Fibroblast of skin of back (primary cell): ENCODE data around the gene GDF10. TPM values are rescaled to one million over a fixed set of nuclear protein-coding genes. Genes with fewer than 3 reads are reported as not detected.

ENCODE experiments used
- DNase-seq: peaks from one replicate; pipeline ENCODE4 v3.0.0-alpha.2; 2013
- polyA plus RNA-seq, 2 experiments: library from polyadenylated mRNA; unstranded; fragments of 120-200 nt; gene quantifications; one replicate each; pipeline ENCODE4 v1.2.1, GENCODE V29; 2013; ENCODE audit not compliant: insufficient read length in 2 of 2

Gene GDF10, protein sequence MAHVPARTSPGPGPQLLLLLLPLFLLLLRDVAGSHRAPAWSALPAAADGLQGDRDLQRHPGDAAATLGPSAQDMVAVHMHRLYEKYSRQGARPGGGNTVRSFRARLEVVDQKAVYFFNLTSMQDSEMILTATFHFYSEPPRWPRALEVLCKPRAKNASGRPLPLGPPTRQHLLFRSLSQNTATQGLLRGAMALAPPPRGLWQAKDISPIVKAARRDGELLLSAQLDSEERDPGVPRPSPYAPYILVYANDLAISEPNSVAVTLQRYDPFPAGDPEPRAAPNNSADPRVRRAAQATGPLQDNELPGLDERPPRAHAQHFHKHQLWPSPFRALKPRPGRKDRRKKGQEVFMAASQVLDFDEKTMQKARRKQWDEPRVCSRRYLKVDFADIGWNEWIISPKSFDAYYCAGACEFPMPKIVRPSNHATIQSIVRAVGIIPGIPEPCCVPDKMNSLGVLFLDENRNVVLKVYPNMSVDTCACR
- polyA plus RNA-seq (2013, experiment 1 of 2; ENCODE audit: insufficient read length), result not detected
- polyA plus RNA-seq (2013, experiment 2 of 2; ENCODE audit: insufficient read length), result not detected

DNA sequence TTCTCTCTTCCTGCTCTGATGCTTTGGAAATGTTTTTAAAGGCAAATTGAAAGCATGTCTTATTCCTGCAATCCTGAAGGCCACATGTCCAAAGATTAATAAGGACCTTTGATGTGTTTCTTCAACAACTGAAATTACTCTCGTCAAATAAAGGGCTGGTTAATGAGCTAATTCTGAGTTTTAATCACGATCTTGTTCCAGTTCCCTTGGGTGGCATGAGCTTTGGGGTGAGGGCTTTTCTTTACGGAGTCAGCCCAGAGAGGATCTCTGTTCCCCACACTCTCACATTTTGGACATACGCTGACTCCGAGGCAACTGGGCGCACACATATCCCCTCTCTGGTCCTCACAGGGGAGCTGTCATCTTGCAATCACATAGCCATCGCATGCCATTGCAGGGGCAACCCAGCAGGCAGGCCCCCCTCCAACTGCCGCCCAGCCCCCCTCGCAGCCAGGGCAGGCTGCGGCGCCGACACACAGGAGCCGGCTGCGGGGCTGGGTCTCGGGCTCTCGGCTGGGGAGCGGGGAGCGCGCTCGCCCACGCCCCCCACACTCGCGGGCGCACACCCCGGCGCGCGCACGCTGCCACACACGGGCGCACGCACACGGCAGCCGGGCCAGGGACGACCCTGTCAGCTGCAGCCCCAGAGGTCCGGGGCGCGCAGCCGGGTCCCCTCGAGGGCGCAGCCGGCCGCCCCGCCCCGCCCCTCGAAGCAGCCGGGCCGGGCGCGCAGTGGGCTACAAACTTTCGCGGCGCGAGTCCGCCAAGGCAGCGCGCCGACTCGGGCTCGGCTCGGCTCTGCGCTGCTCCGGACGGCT is at the start of gene GDF10:
TSS of gene GDF10 (plus strand) at position 587 of the 818 bp plus-strand sequence. CDS start 455 bp downstream, outside the sequence.
- DNase-seq, result no peak

GRCh38 chr10:47252093-47252780 is 47.8 kb upstream of the GDF10 start:
- no peak for DNase-seq

GRCh38 chr10:47253030-47253637 is 46.9 kb upstream of the GDF10 start:
- no peak for DNase-seq

- peak; percentile 3 for DNase-seq
Observed at GRCh38 chr10:47253651-47254375, 46.2 kb upstream of the GDF10 start.

DNA sequence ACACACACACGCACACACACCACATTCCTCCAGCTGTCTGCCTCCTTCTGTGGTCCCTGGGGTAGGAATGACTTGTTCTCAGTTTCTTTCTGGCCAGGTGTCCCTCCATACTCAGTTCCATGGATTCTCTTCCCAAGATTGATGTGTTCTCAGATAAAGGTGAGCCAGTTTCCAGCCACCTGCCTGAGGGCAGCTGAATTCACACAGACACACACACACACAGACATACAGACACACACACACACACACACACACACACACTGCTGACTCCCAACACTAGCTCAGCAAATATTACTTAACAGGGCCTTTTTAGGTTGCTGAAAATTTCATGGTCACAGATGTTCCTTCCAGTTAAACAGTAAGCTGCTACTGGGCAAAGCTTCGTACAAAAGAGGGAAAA is 45.4 kb upstream of the GDF10 start:
- no peak for DNase-seq

GRCh38 chr10:47255033-47255813 is 44.8 kb upstream of the GDF10 start:
- no peak for DNase-seq

DNA sequence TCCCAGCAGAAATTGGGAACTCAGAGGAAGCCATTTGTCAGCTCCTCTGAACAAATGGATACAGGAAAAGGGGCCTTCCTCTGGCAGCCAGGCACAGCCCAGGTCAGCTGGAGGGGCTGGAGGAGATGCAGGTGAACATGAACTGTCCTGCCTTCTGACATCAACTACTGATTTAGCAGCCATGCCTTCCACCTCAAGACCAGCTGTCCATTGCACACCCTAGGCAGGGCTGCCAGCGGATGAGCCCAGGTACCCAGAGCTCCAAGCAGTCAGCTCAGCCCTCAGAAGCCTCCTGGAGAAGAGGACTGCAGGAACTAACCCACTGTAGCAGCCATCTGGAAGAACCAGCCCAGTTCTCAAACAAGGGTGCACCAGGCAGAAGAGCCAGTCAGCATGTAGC is 44.1 kb upstream of the GDF10 start:
- DNase-seq, result no peak

GRCh38 chr10:47256751-47257336 is 43.2 kb upstream of the GDF10 start:
- DNase-seq, result no peak

GRCh38 chr10:47257396-47258120 is 42.4 kb upstream of the GDF10 start:
- DNase-seq, result peak; percentile 42

GRCh38 chr10:47258921-47259320 is 41.1 kb upstream of the GDF10 start:
- no peak for DNase-seq

DNA sequence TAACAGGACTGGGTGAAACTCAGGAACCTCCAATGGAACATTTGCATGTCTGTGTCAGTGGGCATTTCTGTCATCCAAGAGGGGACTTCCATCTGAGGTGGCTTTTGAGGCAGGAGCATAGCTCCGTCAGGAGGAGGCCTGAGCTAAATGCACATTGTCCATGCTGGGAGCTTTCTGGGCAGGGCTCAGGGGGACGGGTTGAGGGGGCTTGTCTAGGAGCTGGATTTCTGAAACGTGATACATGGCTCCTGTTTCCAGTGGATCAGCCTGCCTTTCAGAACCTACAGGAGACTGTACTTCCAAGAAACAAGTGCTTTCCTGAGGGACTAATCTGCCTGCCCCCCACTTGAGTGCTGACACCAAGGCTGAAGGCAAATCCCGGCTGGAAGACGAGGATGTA is 40.5 kb upstream of the GDF10 start:
- DNase-seq, result no peak

- no peak for DNase-seq
Observed at GRCh38 chr10:47260505-47261111, 39.4 kb upstream of the GDF10 start.

GRCh38 chr10:47261121-47261520 is 38.9 kb upstream of the GDF10 start:
- no peak for DNase-seq

DNA sequence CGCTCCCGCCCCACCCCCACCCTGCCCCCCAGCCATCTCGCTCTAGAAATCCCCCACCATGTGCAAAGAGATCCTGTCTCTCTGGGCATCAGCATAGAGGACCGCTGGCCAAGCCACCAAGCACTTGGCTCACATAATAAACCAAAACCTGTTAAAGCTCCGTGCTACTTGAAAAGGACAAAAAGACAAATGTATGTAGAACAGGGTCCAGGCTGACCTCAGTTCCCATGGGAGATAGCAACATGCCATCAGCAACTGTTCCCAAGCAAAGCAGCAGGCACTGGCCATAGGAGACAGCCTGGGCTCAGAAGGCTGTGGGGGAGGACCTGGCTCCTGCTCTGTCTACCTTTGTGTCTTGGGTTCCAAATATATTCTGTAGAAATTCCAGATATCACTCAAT is 38.4 kb upstream of the GDF10 start:
- no peak for DNase-seq

GRCh38 chr10:47262606-47263533 is 37.1 kb upstream of the GDF10 start:
- DNase-seq, result peak; percentile 75

DNA sequence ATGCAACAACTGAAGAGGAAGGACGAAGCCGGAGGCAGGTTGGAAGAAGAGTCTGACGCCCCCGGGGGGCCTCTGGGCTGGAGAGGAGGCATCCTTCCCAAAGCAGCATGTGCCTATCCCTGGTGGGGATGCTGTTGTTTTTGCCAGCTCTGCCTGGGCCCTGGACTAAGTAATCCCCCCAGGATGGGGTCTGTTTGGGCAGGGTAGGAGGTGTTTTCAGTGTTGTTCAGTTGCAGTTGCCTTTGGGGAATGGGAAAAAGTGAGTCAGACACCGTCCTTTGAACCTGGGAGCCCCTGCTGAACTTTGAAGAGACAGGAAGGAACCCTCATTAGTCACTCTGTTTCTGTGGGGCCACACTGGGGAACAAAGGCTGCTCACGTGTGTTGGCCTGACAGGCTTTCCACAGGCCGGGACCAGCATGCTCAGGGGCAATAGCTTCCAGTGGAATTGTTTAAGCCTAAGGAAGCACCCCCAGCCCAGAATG is 35.2 kb upstream of the GDF10 start:
- no peak for DNase-seq

- DNase-seq, result no peak
Observed at GRCh38 chr10:47266602-47267001, 33.4 kb upstream of the GDF10 start.

GRCh38 chr10:47268696-47269095 is 31.3 kb upstream of the GDF10 start:
- no peak for DNase-seq
